ENCODE results near the gene SERPINA5.

- TF ChIP-seq NFRKB (IDR thresholded peaks at IDR 0.05) (no peak), FOXK2 (IDR thresholded peaks at IDR 0.05) (no peak), HDGF (IDR thresholded peaks at IDR 0.05; ENCODE audit: borderline replicate concordance) (no peak), LEF1 (IDR thresholded peaks at IDR 0.05; ENCODE audit: borderline replicate concordance) (no peak), ELF4 (IDR thresholded peaks at IDR 0.05) (no peak), FOXA1 (IDR thresholded peaks at IDR 0.05) (no peak), SP1 (IDR thresholded peaks at IDR 0.05) (no peak), ARNT (IDR thresholded peaks at IDR 0.05) (no peak), BHLHE40 (IDR thresholded peaks at IDR 0.05; ENCODE audit: borderline replicate concordance) (no peak), FOXM1 (IDR thresholded peaks at IDR 0.05; ENCODE audit: borderline replicate concordance) (no peak), L3MBTL2 (conservative IDR thresholded peaks at IDR 0.05) (no peak), ZNF384 (IDR thresholded peaks at IDR 0.05) (no peak), CTBP1 (IDR thresholded peaks at IDR 0.05; ENCODE audit: borderline replicate concordance) (no peak)
- TF ChIP-seq, protein P1, sequence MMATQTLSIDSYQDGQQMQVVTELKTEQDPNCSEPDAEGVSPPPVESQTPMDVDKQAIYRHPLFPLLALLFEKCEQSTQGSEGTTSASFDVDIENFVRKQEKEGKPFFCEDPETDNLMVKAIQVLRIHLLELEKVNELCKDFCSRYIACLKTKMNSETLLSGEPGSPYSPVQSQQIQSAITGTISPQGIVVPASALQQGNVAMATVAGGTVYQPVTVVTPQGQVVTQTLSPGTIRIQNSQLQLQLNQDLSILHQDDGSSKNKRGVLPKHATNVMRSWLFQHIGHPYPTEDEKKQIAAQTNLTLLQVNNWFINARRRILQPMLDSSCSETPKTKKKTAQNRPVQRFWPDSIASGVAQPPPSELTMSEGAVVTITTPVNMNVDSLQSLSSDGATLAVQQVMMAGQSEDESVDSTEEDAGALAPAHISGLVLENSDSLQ (IDR thresholded peaks at IDR 0.05) = no peak
Measured at GRCh38 chr14:94582851-94583250, 1.6 kb downstream of the SERPINA5 start.

Data from HEK293T (cell line).